Endodermal cell (in vitro differentiated cells): Measurements from ENCODE around the gene SDF2L1. TPM values are rescaled to one million over a fixed set of nuclear protein-coding genes. Genes with fewer than 3 reads are reported as not detected.
A peak's percentile ranks its signal among the peaks of the same experiment; 100 is the strongest.

Experiments
- DNase-seq: peaks from one replicate; pipeline ENCODE4 v3.0.0-alpha.2; 2017
- H3K27ac ChIP-seq: 2 replicates; pipeline ENCODE4 v1.5.1; 2013; ENCODE audit warnings: mild to moderate bottlenecking, low read depth, low read length, moderate library complexity
- H3K27me3 ChIP-seq: 2 replicates; pipeline ENCODE4 v1.6.1; 2013; ENCODE audit warnings: mild to moderate bottlenecking, low read length, moderate library complexity; ENCODE audit not compliant: insufficient read depth, control insufficient read depth, poor library complexity, severe bottlenecking
- H3K36me3 ChIP-seq: 2 replicates; pipeline ENCODE4 v1.7.0; 2013; ENCODE audit warnings: mild to moderate bottlenecking, low read length, moderate library complexity; ENCODE audit not compliant: control insufficient read depth, insufficient read depth
- H3K4me1 ChIP-seq: one replicate; pipeline ENCODE4 v1.7.0; 2013; ENCODE audit warnings: low read length; ENCODE audit not compliant: control insufficient read depth, insufficient read depth
- H3K4me3 ChIP-seq: 2 replicates; pipeline ENCODE4 v1.5.1; 2013; ENCODE audit warnings: mild to moderate bottlenecking, low read length, moderate library complexity
- H3K9ac ChIP-seq: 2 replicates; pipeline ENCODE4 v1.6.1; 2013; ENCODE audit warnings: mild to moderate bottlenecking, low read length, moderate library complexity; ENCODE audit not compliant: poor library complexity, severe bottlenecking; ENCODE audit errors: extremely low read depth
- H3K9me3 ChIP-seq: 2 replicates; pipeline ENCODE4 v1.6.1; 2013; ENCODE audit warnings: mild to moderate bottlenecking, low read length, moderate library complexity; ENCODE audit not compliant: control insufficient read depth
- H3K27ac Mint-ChIP-seq: 2 replicates; pipeline ENCODE4 v1.8.0; 2020; ENCODE audit warnings: mixed read lengths
- H3K27me3 Mint-ChIP-seq: 2 replicates; pipeline ENCODE4 v1.8.0; 2021; ENCODE audit warnings: mild to moderate bottlenecking, mixed read lengths; ENCODE audit not compliant: insufficient read depth
- H3K36me3 Mint-ChIP-seq: 2 replicates; pipeline ENCODE4 v1.8.0; 2020; ENCODE audit warnings: low read depth, mixed read lengths
- H3K4me1 Mint-ChIP-seq: 2 replicates; pipeline ENCODE4 v1.8.0; 2020; ENCODE audit warnings: mixed read lengths
- H3K4me3 Mint-ChIP-seq: 2 replicates; pipeline ENCODE4 v1.8.0; 2020; ENCODE audit warnings: mild to moderate bottlenecking, moderate library complexity, mixed read lengths
- H3K9me3 Mint-ChIP-seq: 2 replicates; pipeline ENCODE4 v1.8.0; 2020; ENCODE audit warnings: mild to moderate bottlenecking, mixed read lengths
- CTCF ChIP-seq: fragments of 200-600 bp; sonication (generic); conservative IDR thresholded peaks from 2 replicates; pipeline ENCODE4 v1.5.0; 2021; ENCODE audit warnings: antibody characterized with exemption, mild to moderate bottlenecking
- WGBS, 2 experiments: methylation state at CpG; one replicate each; pipeline versions ENCODE4 v1.1.5 to v1.1.7; 2013; ENCODE audit warnings: missing lambda C conversion rate in 2 of 2, mixed read lengths in 1 of 2; ENCODE audit not compliant: insufficient coverage in 1 of 2, insufficient read length in 1 of 2; 5-methylcytosine and 5-hydroxymethylcytosine counted together
- total RNA-seq, 2 donors: library from RNA; stranded (reverse); fragmentation: NEBNext Ultra II Directional in 1 of 2; extraction: Animal tissue kit (Norgen Biotek cat#: 25700) in 1 of 2; gene quantifications; 2 replicates in 1 of 2; 3 replicates in 1 of 2; pipeline ENCODE4 v1.2.1, GENCODE V29; 2021

SDF2L1 gene
- total RNA-seq, 2 donors from 2014 or later, result 30.3 to 61.4 TPM

GRCh38 chr22:21665047-21665851 lies 23.1 kb downstream of the SDF2L1 start:
- Histone ChIP-seq H3K9me3 (no peaks in the 10 kb centered on the region), H3K27ac (no peak overlapping the region), H3K9ac (peak overlapping the region; percentile 76), H3K4me3 (peak overlapping the region; percentile 84), H3K36me3 (peaks cover 3% of the 10 kb centered on the region), H3K4me1 (no peaks in the 10 kb centered on the region), H3K27me3 (peaks cover 13% of the 10 kb centered on the region)
- Mint-ChIP-seq H3K27ac (peak overlapping the region; percentile 99), H3K4me3 (peak overlapping the region; percentile 97), H3K9me3 (no peaks in the 10 kb centered on the region), H3K4me1 (peaks cover 3% of the 10 kb centered on the region), H3K36me3 (peaks cover 5% of the 10 kb centered on the region), H3K27me3 (peaks cover 34% of the 10 kb centered on the region)
- WGBS, 2 experiments, result 74 to 78% methylated on average over 19 to 26 of the region's 26 CpGs
- no peak for DNase-seq
- no peak for TF ChIP-seq CTCF

- peak overlapping the region; percentile 84 for H3K4me3 ChIP-seq
- peaks cover 19% of the 10 kb centered on the region for H3K27me3 Mint-ChIP-seq
- peaks cover 18% of the 10 kb centered on the region for H3K36me3 ChIP-seq
- H3K27me3 ChIP-seq, result peaks cover 4% of the 10 kb centered on the region
- no peaks in the 10 kb centered on the region for H3K9me3 Mint-ChIP-seq
- H3K36me3 Mint-ChIP-seq, result peaks cover 19% of the 10 kb centered on the region
- DNase-seq, result no peak
- no peaks in the 10 kb centered on the region for H3K4me1 ChIP-seq
- peak overlapping the region; percentile 97 for H3K4me3 Mint-ChIP-seq
- H3K9me3 ChIP-seq, result no peaks in the 10 kb centered on the region
- no peak overlapping the region for H3K27ac ChIP-seq
- 61 to 65% methylated on average over 16 of the region's 16 CpGs for WGBS, 2 experiments
- H3K4me1 Mint-ChIP-seq, result peaks cover 3% of the 10 kb centered on the region
- peak overlapping the region; percentile 85 for H3K27ac Mint-ChIP-seq
- TF ChIP-seq CTCF, result no peak
- H3K9ac ChIP-seq, result peak overlapping the region; percentile 76
These were observed 24.7 kb downstream of the SDF2L1 start for GRCh38 chr22:21666786-21667185.

- Histone ChIP-seq H3K27ac (no peak overlapping the region), H3K9ac (no peak overlapping the region), H3K27me3 (no peaks in the 10 kb centered on the region), H3K36me3 (peaks cover 39% of the 10 kb centered on the region), H3K4me1 (no peaks in the 10 kb centered on the region), H3K9me3 (no peaks in the 10 kb centered on the region), H3K4me3 (no peak overlapping the region)
- Mint-ChIP-seq H3K4me3 (no peak overlapping the region), H3K27me3 (peaks cover under 1% of the 10 kb centered on the region), H3K36me3 (peaks cover 38% of the 10 kb centered on the region), H3K27ac (no peak overlapping the region), H3K9me3 (no peaks in the 10 kb centered on the region), H3K4me1 (peaks cover 3% of the 10 kb centered on the region)
- no peak for DNase-seq
- TF ChIP-seq CTCF, result no peak
- WGBS, 2 experiments, result 86 to 92% methylated on average over 7 to 9 of the region's 9 CpGs
These were observed 26.9 kb downstream of the SDF2L1 start for GRCh38 chr22:21669026-21669425.
